HG03565 (cell line): ENCODE data around the gene MXRA8.
"Not testable (repeated sequence)": the region's sequence is repeated elsewhere in the genome, so short reads cannot be mapped to it uniquely, and the experiment has no call there.

ENCODE experiments used
- ATAC-seq: cut with Tn5 transposase; IDR thresholded peaks from one replicate; pipeline ENCODE4 v1.9.1; 2021; ENCODE audit warnings: mild to moderate bottlenecking, moderate library complexity; ENCODE audit not compliant: unreplicated experiment

MXRA8 gene

DNA sequence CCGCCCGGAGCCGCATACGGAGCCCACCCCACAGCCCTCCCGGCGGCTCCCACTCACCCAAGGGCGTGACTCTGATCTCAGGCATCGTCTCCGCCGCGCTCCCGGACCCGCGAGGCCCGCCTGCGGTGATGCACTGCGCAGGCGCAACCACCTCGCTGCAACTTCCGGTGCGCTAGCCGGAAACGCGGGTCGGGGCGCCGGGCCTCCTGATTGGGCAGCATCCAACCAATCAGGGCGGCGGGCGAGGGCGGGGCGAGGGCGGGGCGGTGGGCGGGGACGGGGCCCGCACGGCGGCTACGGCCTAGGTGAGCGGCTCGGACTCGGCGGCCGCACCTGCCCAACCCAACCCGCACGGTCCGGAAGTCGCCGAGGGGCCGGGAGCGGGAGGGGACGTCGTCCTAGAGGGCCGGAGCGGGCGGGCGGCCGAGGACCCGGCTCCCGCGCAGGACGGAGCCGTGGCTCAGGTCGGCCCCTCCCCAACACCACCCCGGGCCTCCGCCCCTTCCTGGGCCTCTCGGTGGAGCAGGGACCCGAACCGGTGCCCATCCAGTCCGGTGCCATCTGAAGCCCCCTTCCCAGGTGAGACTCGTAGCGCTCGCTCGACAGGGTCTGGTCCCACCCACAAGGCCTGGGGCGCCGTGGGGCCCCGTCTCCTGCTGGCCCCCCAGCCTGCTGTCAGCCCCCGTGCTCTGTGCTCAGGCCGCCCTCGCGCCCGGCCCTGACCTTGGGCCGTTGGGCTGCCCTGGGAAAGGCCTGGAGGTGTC, 33.6 kb downstream of the MXRA8 start, which contains the start of the genes CPTP and INTS11:
Gene CPTP, plus strand, starts transcription at position 279 of the 764 bp plus-strand sequence. CDS start 2,109 bp downstream, outside the sequence.
Gene INTS11, minus strand, starts transcription at position 137 of the 764 bp plus-strand sequence. Its CDS starts 52 bp downstream, at position 85.
- ATAC-seq, result peak; percentile 77

DNA sequence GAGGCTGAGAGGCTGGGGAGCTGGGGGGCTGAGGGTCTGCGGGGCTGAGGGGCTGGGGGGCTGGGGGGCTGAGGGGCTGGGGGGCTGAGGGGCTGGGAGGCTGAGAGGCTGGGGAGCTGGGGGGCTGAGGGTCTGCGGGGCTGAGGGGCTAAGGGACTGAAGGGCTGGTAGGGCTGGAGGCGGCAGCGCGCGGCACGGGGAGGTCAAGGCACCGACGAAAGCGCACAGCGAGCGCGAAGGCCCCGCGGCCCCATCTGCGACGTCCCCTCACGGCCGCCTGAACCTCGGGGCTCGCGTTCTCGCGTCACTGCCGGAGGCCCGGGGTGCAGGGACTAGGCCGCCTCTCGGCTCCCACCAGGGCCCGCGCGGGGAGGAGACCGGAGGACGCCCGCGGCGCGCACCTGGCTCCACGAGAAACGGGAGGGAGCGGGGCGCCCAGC, 34.3 kb downstream of the MXRA8 start:
- peak; percentile 27 for ATAC-seq

DNA sequence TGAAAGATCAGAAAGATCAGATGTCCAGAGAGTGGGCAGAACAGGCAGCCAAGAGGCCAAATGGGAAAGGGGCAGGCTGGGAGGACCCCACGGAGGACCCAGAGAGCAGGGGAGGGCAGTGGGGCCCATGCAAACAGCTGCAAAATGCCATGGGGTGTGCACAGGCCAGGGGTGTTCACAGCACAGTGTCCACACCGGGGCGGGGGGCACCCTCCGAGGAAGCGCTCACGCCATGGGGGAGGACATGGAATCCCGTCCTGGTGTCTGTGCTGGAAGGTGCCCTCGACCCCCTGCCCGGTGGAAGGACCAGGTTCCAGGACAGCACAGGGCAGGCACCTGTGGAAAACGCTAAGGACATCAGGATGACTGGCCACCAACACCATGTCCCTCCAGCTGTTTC, 35.4 kb downstream of the MXRA8 start:
- ATAC-seq, result no peak

DNA sequence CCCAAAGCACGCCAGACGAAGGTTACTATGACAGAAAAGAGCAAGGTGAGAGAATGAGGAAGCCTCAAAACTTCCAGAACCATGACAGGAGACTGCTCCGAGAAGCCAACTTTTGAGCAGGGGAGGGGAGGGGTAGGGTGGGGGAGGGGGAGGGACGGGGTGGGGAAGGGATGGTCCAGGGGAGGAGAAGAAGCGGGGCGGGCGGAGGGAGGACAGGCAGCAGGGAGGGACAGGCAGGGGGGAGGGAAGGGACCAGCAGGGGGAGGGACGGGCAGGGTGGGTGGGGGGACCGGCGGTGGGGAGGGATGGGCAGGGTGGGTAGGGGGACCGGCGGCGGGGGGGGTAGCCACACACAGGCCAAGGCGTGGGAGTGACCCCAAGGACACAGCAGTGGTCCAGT, 35.9 kb downstream of the MXRA8 start:
- ATAC-seq, result no peak

DNA sequence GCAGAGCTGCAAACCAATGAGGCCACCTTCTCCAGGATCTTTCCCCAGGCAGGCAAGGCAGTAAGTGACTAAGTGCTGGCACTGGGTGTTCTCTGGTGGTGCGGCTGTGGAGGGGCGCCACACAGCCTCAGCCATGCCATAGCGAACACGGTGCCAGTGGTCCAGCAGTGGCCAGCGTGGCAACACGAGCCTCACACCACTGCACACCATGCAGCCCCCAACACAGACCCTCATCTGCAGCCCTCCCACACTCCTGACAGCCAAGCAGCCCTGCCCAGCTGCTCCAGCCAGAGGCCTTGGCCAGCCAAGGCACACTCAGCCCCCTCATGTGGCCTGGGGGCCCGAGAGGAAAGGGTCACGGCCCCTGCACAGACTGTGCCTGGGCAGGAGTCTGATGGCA, 36.9 kb downstream of the MXRA8 start:
- ATAC-seq, result no peak

DNA sequence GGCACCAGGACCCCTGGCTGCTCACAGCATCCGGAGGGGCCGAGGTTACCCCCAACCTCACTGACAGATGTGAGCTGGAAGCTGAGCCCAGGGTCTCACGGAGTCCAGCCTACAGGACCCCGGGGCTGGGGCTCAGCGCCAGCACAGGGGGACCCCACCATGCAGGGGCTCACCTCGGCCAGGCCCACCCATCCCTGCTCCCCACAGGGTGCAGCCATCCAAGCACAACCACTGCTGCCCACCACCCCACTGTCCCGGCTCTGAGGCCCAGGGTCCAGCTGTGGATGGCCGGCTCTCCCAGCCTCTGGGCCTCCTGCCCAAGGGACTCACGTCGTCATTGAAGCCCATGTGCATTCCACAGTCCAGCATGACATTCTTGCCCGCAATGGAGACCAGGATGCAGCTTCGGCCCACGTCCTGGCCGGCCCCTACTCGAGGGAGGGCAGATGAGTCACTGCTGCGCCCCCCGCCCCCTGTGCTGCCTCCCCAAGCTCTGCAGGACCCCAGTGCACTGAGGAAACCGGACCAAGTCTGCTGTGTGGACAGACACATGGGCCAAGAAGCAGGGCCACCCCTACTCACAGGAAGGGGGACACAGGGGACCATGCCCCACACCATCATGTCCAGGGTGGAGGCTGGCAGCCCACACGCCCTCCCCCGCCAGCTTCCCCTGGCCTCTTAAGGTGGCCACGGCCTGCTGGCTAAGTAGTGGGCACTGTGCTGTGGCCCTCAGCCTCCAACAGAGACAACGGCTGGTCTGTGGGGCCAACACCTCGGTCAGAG, 37.5 kb downstream of the MXRA8 start:
- no peak for ATAC-seq

DNA sequence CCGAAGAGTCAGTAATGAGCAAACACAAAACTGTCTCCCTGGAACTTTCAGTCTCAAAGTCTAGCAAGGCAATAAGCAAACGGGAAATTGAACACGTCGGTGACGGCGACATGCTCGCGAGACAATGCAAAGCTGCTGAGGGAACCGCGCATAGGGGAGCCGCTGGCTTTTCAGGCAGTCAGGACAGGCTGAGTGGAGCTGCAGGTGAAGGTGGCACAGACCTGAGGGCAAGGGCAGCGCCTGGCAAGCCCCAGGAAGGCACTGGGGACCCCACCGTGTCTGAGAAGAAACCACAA, 38.8 kb downstream of the MXRA8 start:
- ATAC-seq, result no peak

DNA sequence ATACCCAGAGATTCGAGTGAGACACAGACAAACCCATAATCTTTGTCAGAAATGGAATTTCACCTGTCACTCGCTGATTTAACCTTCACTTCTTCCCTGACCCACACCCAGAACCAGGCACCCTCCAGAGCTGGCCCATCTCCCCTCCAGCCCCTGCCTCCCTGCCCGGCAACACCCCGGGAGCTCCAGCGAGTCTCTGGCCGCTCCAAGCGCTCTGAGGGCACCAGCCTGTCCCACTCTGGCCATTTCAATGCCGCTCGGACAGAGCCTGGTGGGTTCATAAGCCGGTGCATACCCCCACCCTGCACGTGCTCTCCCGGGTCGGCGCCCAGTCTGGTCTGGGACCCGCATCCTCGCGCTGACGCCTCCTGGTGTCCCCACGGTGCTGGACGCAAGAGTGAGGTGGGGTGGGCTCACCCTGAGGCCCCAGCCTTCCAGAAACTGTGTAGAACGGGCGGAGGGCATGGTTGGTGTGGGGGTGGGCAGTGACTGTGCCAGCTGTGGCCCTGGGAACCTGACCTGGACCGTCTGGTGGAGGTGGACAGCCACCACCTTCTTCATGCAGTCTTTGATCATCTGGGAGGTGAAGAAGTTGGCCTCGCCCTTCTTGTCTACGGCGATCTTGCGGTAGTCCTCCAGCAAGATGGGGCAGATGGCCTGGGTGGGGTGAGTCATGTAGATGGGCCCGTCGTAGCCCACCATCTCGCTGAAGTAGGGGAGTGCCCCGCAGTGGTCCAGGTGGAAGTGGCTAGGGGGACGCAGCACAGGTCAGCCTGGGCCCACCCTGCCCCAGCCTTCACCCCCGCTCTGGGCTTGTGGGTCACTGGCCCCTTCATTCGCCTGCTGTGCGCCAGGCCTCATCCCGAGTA, 39.3 kb downstream of the MXRA8 start:
- no peak for ATAC-seq

DNA sequence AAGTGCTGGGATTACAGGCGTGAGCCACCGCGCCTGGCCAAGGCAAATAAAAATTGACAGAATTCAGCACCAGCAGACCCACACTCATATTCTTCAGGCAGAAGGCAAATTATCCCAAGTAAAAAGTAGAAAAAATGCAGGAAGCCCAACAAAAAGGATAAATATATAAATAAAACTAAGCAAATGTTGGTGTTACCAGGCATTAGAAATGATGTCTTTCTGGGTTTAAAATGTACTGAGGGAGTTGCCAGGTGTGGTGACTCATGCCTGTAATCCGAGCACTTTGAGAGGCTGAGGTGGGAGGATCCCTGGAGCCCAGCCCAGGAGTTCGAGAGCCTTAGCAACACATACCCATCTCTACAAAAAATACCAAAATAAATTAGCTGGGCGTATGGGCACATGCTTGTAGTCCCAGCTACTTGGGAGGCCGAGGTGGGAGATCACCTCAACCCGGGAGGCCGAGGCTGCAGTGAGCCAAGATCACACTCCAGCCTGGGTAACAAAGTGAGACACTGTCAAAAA, 40.2 kb downstream of the MXRA8 start:
- ATAC-seq, result no peak

DNA sequence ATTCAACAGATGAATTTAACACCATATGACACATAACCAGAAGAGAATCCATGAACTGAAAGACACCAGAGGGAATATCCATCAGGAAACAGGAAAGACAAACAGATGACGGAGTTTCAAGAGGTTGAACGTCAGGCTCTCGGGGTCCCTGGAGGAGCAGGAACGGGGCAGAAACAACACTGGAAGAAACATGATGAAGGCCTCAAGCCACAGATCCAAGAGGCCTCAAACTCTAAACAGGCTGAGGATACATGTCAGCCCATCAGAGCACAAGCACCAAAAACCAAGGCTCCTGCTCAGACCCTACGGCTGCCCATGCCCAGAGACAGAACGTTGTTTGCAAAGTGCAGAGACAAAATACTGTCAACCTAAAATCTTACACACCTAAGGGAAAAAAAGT, 40.9 kb downstream of the MXRA8 start:
- no peak for ATAC-seq

DNA sequence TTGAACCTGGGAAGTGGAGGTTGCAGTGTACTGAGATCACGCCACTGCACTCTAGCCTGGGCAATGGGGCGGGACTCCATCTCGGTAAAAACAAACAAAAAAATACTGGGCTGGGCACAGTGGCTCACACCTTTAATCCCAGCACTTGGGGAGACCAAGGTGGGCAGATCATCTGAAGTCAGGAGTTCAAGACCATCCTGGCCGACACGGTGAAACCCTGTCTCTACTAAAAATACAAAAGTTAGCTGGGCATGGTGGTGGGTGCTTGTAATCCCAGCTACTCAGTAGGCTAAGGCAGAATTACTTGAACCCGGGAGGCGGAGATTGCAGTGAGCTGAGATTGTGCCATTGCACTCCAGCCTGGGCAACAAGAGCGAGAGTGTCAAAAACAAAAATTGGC, 42.2 kb downstream of the MXRA8 start:
- ATAC-seq, result not testable (repeated sequence)

DNA sequence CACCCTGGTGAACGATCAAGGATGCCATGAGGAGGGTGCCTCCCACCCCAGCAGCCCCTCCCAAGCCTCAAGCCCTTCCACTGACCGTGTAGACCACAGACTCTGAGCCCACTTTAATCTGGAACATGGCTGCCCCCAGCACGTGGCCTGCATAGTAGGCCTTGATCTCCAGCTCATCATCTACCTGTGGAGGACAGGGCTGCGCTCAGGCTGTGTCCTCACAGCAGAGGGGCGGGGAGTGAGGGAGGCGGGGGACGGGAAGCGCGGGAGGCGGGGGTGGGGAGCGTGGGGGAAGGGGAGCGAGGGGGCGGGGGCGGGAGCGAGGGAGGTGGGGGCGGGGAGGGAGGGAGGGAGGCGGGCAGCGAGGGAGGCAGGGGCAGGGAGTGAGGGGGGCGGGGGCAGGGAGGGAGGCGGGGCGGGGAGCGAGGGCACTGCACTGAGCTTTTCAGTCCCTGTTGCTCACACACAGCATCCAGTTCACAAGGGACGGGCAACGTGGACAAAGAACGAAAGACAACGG, 42.9 kb downstream of the MXRA8 start:
- no peak for ATAC-seq

DNA sequence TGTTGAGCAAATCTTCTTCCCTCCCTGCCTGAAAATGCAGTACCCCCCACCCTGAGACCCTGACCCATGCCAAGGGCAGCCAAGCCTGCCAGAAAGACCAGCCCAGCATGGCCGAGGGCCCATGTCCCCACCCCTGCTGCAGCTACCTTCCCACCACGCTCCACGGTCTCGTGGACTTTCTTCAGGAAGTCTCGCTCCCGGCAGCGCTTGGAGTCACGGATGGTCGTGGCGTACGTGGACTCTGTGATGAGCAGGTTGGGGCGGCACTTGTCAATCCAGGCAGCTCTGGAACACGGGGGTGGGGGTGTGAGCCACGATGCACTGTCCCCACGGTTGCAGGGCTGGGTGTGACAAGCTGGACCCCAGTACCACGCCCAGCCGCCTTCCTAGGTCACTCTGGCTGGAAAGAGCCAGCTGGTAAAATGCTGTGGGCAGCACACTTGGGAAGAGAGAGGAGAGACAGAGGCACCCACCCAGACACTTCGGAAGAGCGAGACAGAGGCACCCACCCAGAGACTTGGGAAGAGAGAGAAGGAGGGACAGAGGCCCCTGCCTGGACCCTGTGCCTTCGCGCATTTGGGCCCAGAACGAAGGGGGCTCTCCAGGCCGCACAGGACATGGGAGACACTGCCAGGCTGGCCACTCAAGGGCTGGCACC, 43.5 kb downstream of the MXRA8 start:
- no peak for ATAC-seq

DNA sequence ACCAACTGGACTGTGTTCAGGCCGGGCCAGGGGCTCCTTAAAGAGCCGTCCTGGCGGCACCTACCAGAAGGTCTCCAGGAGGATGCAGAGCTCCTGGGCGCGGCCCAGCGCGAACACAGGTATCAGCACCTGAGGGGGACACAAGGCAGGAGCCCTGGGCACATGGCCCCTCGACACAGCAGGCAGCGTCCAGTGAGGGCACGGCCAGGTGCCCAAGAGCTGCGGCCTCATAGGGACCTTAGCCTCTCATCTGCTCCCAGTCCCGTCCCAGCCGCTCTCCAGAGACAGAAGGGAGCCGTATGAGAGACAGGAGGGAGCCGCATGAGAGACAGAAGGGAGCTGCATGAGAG, 44.1 kb downstream of the MXRA8 start:
- no peak for ATAC-seq

DNA sequence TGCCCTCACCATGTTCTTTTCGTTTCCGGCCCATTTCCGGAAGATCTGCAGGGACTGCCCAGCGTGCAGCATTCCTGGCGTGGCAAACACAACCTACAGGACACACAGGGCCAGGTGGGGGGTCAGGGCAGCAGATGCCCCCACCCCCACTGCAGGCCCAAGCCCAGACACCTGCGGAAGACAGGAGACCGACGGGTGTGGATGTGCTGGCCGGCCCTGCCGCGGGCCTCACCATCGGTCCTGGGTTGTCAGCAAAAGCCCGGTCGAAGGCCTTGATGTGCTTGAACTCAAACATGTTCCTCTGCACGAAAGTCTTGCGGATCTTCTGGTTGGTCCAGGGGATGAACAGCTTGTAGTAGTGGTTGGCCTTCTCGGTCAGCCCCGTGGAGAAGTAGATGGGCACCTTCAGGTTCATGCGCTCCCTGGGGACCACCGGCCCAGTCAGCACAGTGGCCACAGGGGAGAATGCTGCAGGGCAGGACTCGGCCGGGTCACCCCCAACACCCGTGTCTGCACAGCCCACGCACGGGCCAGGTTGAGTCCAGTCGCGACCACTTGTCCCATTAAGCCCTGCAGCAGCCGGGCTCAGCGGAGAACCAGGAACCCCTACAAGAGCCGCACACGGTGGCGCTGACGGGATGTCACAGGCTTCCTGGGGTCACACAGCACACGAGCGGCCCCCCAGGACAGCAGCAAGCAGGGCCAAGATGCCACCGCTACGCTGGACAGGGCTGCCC, 44.7 kb downstream of the MXRA8 start:
- no peak for ATAC-seq

DNA sequence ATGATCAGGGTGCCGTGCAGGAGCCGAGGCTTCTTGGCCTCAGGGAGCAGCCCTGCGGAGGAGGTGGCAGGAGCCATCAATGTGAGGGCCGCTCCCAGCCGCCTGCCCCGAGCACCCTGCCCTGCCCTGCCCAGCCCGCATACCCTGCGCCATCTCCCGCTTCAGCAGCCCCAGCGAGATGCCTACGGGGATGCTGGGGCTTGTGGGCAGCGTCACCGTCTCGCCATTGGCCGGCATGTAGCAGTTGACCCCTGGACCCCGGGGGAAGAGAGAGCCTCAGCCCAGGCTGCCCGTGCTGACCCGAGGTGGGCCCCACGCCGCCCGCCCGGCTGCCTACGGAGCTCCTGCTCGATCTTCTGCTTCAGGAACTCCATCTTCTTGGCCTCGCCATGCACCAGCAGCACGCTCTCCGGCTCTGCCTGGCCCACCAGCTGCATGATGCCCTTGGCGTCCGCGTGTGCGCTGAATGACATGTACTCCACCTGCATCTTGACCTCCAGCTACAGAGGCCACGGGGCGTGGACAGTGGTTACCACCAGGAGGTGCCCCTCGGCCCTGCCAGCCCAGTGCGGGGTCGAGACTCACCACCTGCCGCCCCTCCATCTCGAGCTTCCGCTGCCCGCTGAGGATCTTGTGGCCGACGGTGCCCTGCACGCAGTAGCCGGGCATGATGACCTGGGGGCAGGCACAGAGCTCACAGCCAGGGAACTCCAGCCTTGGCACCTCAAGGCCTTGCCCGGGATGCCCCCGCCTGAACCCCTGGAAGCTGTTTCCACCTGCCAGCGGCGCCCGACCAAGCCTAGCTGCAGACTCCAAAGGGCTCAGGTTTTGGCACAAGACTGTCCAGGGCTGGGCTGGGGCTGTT, 45.7 kb downstream of the MXRA8 start:
- no peak for ATAC-seq

DNA sequence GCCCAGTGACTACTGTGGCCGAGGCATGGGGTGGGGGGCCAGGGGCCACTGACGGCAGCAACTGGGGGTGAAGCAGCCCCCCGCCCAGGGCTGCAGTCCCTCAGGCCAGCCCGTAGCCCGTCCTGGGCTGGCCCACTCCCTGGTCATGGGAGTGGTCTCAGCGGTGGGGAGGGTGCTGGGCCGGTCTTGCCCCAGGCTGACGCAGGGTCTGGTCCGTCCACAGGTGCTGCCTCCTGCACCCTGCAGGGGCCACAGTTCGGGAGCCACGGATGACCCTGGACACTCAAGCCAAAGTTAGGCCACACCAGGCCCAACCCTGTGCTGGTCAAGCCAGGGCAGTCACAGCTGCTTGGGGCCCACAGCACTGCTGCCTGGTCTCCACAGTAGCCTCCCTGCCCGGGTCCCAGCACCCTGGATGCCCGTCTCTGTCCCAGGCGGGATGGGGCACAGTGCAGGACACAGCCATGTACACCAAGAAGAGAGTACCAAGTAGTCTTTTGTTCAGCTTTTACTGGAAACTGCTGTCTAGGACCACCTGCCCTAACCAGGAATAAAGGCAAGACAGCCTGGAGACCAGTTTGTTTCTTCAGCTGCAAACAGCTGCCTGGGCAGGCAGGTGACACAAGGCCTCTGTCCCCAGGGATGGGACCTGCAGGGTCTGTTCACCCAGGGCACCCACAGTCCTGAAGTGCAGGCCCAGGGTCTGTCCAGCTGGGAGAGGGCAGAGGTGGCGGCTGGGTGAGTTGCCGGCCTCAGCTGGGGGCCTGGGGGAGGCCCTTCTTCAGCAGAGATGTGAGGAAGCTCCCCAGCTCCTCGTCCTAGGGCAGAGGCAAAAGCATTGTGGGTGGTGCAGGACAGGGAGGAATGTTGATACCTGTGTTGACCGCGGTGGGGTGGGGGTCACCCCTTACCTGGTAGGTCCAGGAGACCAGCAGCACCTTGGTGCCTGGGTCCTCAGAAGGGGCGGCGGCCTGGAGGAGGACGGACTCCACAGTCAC, 46.9 kb downstream of the MXRA8 start:
- no peak for ATAC-seq
